OCI-LY1 (cell line): ENCODE measurements around the gene CDYL2.

Source experiments
- EZH2 ChIP-seq: fragments of 200-600 bp; sonication (generic), shearing (Covaris generic); IDR thresholded peaks from 2 replicates; pipeline ENCODE4 v1.8.0; 2017; ENCODE audit warnings: borderline replicate concordance, mixed run types, mild to moderate bottlenecking, antibody characterized with exemption, low read length, moderate library complexity, mixed read lengths
- TF ChIP-seq, protein P1 (sequence below): fragments of 200-600 bp; sonication (generic), shearing (Covaris generic); IDR thresholded peaks from 2 replicates; pipeline ENCODE4 v1.5.1; 2017; ENCODE audit warnings: mild to moderate bottlenecking, antibody characterized with exemption, low read length, moderate library complexity, mixed read lengths

DNA sequence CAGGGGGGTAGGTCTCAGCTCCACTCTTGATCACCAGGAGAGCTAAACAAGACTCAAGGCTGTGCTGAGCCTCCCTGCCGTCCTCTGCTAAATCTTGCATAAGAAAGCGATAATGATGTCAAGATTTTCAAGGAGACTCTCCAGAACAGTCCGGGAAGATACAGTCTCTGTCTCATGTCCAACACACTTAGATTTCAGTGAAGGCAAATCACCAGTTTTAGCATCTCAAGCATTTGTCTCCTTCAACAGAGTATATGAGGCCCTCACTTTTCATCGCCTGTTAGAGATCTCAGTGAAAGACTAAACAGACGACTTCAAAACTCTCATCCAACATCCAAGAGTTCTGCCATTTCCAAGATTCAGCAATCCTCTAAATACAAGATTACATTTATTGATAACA lies 13.6 kb downstream of the CDYL2 start:
- TF ChIP-seq, protein P1, sequence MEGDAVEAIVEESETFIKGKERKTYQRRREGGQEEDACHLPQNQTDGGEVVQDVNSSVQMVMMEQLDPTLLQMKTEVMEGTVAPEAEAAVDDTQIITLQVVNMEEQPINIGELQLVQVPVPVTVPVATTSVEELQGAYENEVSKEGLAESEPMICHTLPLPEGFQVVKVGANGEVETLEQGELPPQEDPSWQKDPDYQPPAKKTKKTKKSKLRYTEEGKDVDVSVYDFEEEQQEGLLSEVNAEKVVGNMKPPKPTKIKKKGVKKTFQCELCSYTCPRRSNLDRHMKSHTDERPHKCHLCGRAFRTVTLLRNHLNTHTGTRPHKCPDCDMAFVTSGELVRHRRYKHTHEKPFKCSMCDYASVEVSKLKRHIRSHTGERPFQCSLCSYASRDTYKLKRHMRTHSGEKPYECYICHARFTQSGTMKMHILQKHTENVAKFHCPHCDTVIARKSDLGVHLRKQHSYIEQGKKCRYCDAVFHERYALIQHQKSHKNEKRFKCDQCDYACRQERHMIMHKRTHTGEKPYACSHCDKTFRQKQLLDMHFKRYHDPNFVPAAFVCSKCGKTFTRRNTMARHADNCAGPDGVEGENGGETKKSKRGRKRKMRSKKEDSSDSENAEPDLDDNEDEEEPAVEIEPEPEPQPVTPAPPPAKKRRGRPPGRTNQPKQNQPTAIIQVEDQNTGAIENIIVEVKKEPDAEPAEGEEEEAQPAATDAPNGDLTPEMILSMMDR, result no peak
- no peak for TF ChIP-seq EZH2
